Muscle of leg (tissue), 11 donors: Measurements from ENCODE around the gene MUC4. TPM values are rescaled to one million over a fixed set of nuclear protein-coding genes. Genes with fewer than 3 reads are reported as not detected.
"Not testable (repeated sequence)": the region's sequence is repeated elsewhere in the genome, so short reads cannot be mapped to it uniquely, and the experiment has no call there.

Experiments used
- DNase-seq: peaks from one replicate; pipeline ENCODE4 v3.0.0; 2013
- H3K27ac ChIP-seq: one replicate; pipeline ENCODE4 v1.5.1; 2013; ENCODE audit warnings: mild to moderate bottlenecking, low read length, control low read depth
- H3K27me3 ChIP-seq: one replicate; pipeline ENCODE4 v1.6.1; 2013; ENCODE audit warnings: low read length; ENCODE audit not compliant: control insufficient read depth, insufficient read depth
- H3K36me3 ChIP-seq: one replicate; pipeline ENCODE4 v1.6.1; 2013; ENCODE audit warnings: low read length; ENCODE audit not compliant: control insufficient read depth, insufficient read depth
- H3K4me1 ChIP-seq: one replicate; pipeline ENCODE4 v1.6.1; 2013; ENCODE audit warnings: low read length; ENCODE audit not compliant: control insufficient read depth, insufficient read depth
- H3K4me3 ChIP-seq: one replicate; pipeline ENCODE4 v1.5.1; 2013; ENCODE audit warnings: low read length, control low read depth
- H3K9me3 ChIP-seq: replicated peaks from 2 replicates; pipeline ENCODE4 v1.6.1; 2013; ENCODE audit warnings: low read depth, low read length; ENCODE audit not compliant: control insufficient read depth
- WGBS: methylation state at CpG from one replicate; pipeline ENCODE4 v1.1.5; 2013; ENCODE audit warnings: missing lambda C conversion rate; ENCODE audit not compliant: insufficient coverage; 5-methylcytosine and 5-hydroxymethylcytosine counted together
- polyA plus RNA-seq, 8 donors: library from polyadenylated mRNA; unstranded; fragments of 120-200 nt; gene quantifications; one replicate each; pipeline versions ENCODE4 v1.2.1 to v1.2.3, GENCODE V29; 2013; ENCODE audit warnings: inconsistent platforms in 1 of 8, low replicate concordance in 1 of 8; ENCODE audit not compliant: insufficient read length in 8 of 8, insufficient read depth in 1 of 8
- total RNA-seq: library from RNA; stranded (reverse); fragments of 120-200 nt; gene quantifications from one replicate; pipeline ENCODE4 v1.2.4, GENCODE V29; 2013

Gene MUC4
- total and polyA plus RNA-seq, 9 donors: 0.18 to 1.1 (median 0.59) TPM

GRCh38 chr3:195746751-195747150 is 65.0 kb downstream of the MUC4 start:
- H3K27ac ChIP-seq: no peak overlapping the region
- no peaks in the 10 kb centered on the region for H3K9me3 ChIP-seq
- H3K27me3 ChIP-seq: peaks cover 4% of the 10 kb centered on the region
- H3K36me3 ChIP-seq: no peaks in the 10 kb centered on the region
- no peak overlapping the region for H3K4me3 ChIP-seq
- DNase-seq: no peak
- peaks cover 3% of the 10 kb centered on the region for H3K4me1 ChIP-seq
- WGBS: 100% methylated on average over 3 of the region's 9 CpGs

- no peak for DNase-seq
- H3K4me1 ChIP-seq: peaks cover 3% of the 10 kb centered on the region
- 76% methylated on average over 6 of the region's 8 CpGs for WGBS
Measured at GRCh38 chr3:195746346-195746745, 65.4 kb downstream of the MUC4 start.

GRCh38 chr3:195744437-195744836 is 67.3 kb downstream of the MUC4 start:
- H3K27ac ChIP-seq: no peak overlapping the region
- peaks cover 10% of the 10 kb centered on the region for H3K27me3 ChIP-seq
- peaks cover 3% of the 10 kb centered on the region for H3K4me1 ChIP-seq
- H3K4me3 ChIP-seq: no peak overlapping the region
- no peak for DNase-seq
- no CpG with 5 or more reads among the region's 4 CpGs for WGBS
- no peaks in the 10 kb centered on the region for H3K9me3 ChIP-seq
- H3K36me3 ChIP-seq: no peaks in the 10 kb centered on the region

More at GRCh38 chr3:195746346-195746745, 65.4 kb downstream of the MUC4 start:
- no peaks in the 10 kb centered on the region for H3K36me3 ChIP-seq
- no peak overlapping the region for H3K4me3 ChIP-seq
- H3K27ac ChIP-seq: no peak overlapping the region
- H3K27me3 ChIP-seq: peaks cover 4% of the 10 kb centered on the region
- H3K9me3 ChIP-seq: no peaks in the 10 kb centered on the region

- H3K4me3 ChIP-seq: no peak overlapping the region
- H3K4me1 ChIP-seq: no peaks in the 10 kb centered on the region
- H3K9me3 ChIP-seq: no peaks in the 10 kb centered on the region
- no peak for DNase-seq
- H3K36me3 ChIP-seq: no peaks in the 10 kb centered on the region
- peaks cover 6% of the 10 kb centered on the region for H3K27me3 ChIP-seq
- no peak overlapping the region for H3K27ac ChIP-seq
- 100% methylated on average over 2 of the region's 13 CpGs for WGBS
Measured at GRCh38 chr3:195739561-195740111, 72.1 kb downstream of the MUC4 start.

GRCh38 chr3:195738274-195739044 is 73.3 kb downstream of the MUC4 start:
- WGBS: 80% methylated on average over 7 of the region's 14 CpGs
- Histone ChIP-seq H3K4me1 (no peaks in the 10 kb centered on the region), H3K27me3 (peaks cover 6% of the 10 kb centered on the region), H3K4me3 (no peak overlapping the region), H3K9me3 (no peaks in the 10 kb centered on the region), H3K27ac (no peak overlapping the region), H3K36me3 (no peaks in the 10 kb centered on the region)
- DNase-seq: no peak

- WGBS: 80% methylated on average over 1 of the region's 6 CpGs
- DNase-seq, H3K27me3 ChIP-seq, H3K27ac ChIP-seq, H3K36me3 ChIP-seq, H3K4me3 ChIP-seq, H3K4me1 ChIP-seq, H3K9me3 ChIP-seq: not testable (repeated sequence)
Measured at GRCh38 chr3:195737782-195738181, 73.9 kb downstream of the MUC4 start.

- Histone ChIP-seq H3K4me1 (peaks cover 12% of the 10 kb centered on the region), H3K27ac (no peak overlapping the region), H3K9me3 (no peaks in the 10 kb centered on the region), H3K36me3 (no peaks in the 10 kb centered on the region), H3K4me3 (no peak overlapping the region), H3K27me3 (peaks cover 6% of the 10 kb centered on the region)
- WGBS: 89% methylated on average over 8 of the region's 12 CpGs
- no peak for DNase-seq
Measured at GRCh38 chr3:195736866-195737490, 74.8 kb downstream of the MUC4 start.

- Histone ChIP-seq H3K4me3 (no peak overlapping the region), H3K4me1 (peaks cover 12% of the 10 kb centered on the region), H3K9me3 (no peaks in the 10 kb centered on the region), H3K36me3 (peaks cover 2% of the 10 kb centered on the region), H3K27me3 (peaks cover 3% of the 10 kb centered on the region), H3K27ac (no peak overlapping the region)
- no peak for DNase-seq
- WGBS: 61% methylated on average over 16 of the region's 16 CpGs
Measured at GRCh38 chr3:195735036-195735695, 76.6 kb downstream of the MUC4 start.

- H3K27ac ChIP-seq: no peak overlapping the region
- DNase-seq: peak; percentile 69
- no peaks in the 10 kb centered on the region for H3K27me3 ChIP-seq
- H3K4me3 ChIP-seq: no peak overlapping the region
- H3K4me1 ChIP-seq: peaks cover 12% of the 10 kb centered on the region
- H3K36me3 ChIP-seq: peaks cover 2% of the 10 kb centered on the region
- H3K9me3 ChIP-seq: no peaks in the 10 kb centered on the region
- WGBS: 22% methylated on average over 8 of the region's 12 CpGs
Measured at GRCh38 chr3:195732940-195733339, 78.8 kb downstream of the MUC4 start.

- Histone ChIP-seq H3K36me3 (peaks cover 2% of the 10 kb centered on the region), H3K27me3 (no peaks in the 10 kb centered on the region)
Measured at GRCh38 chr3:195731356-195731905, 80.3 kb downstream of the MUC4 start.

More at GRCh38 chr3:195731356-195731905, 80.3 kb downstream of the MUC4 start:
- 79% methylated on average over 11 of the region's 11 CpGs for WGBS
- Histone ChIP-seq H3K4me3 (no peak overlapping the region), H3K9me3 (no peaks in the 10 kb centered on the region), H3K27ac (no peak overlapping the region), H3K4me1 (peaks cover 19% of the 10 kb centered on the region)
- no peak for DNase-seq
